Astrocyte (in vitro differentiated cells and primary cell): ENCODE measurements around the gene PDE3A. TPM values are rescaled to one million over a fixed set of nuclear protein-coding genes. Genes with fewer than 3 reads are reported as not detected.

Source experiments
- DNase-seq: peaks from one replicate; pipeline ENCODE4 v3.0.0-alpha.2; 2010; ENCODE audit warnings: low read depth
- FAIRE-seq: peaks from 2 replicates; lab custom pipeline; 2011; peaks lifted over from hg19 to GRCh38; lab: Jason Lieb, UNC
- H2AFZ ChIP-seq: 2 replicates; pipeline ENCODE4 v1.6.0; 2012; ENCODE audit warnings: low read depth, low read length, inconsistent platforms
- H3K27ac ChIP-seq: 2 replicates; pipeline ENCODE4 v1.5.1; 2011; ENCODE audit warnings: low read depth, low read length, inconsistent platforms
- H3K27me3 ChIP-seq: 2 replicates; pipeline ENCODE4 v1.6.0; 2011; ENCODE audit warnings: low read length, inconsistent platforms; ENCODE audit not compliant: insufficient read depth
- H3K36me3 ChIP-seq: 2 replicates; pipeline ENCODE4 v1.5.1; 2011; ENCODE audit warnings: low read length, inconsistent platforms; ENCODE audit not compliant: insufficient read depth
- H3K4me1 ChIP-seq: 2 replicates; pipeline ENCODE4 v1.5.1; 2011; ENCODE audit warnings: low read length, inconsistent platforms; ENCODE audit not compliant: insufficient read depth
- H3K4me2 ChIP-seq: 2 replicates; pipeline ENCODE4 v1.6.0; 2012; ENCODE audit warnings: low read length, inconsistent platforms
- H3K4me3 ChIP-seq: 2 replicates; pipeline ENCODE4 v1.5.1; 2011; ENCODE audit warnings: low read depth, mild to moderate bottlenecking, low read length, inconsistent platforms; ENCODE audit not compliant: insufficient read depth
- H3K79me2 ChIP-seq: 2 replicates; pipeline ENCODE4 v1.6.0; 2012; ENCODE audit warnings: mild to moderate bottlenecking, low read length, inconsistent platforms; ENCODE audit not compliant: insufficient read depth
- H3K9ac ChIP-seq: 2 replicates; pipeline ENCODE4 v1.6.0; 2012; ENCODE audit warnings: mild to moderate bottlenecking, low read length, inconsistent platforms
- H3K9me3 ChIP-seq: 2 replicates; pipeline ENCODE4 v1.5.1; 2012; ENCODE audit warnings: low read depth, mild to moderate bottlenecking, low read length, inconsistent platforms; ENCODE audit not compliant: insufficient read depth
- H4K20me1 ChIP-seq: 2 replicates; pipeline ENCODE4 v1.6.0; 2012; ENCODE audit warnings: low read length, inconsistent platforms; ENCODE audit not compliant: insufficient read depth
- H3K27ac Mint-ChIP-seq: one replicate; pipeline ENCODE4 v1.8.0; 2021; ENCODE audit warnings: mild to moderate bottlenecking, mixed read lengths; ENCODE audit not compliant: unreplicated experiment
- H3K27me3 Mint-ChIP-seq: one replicate; pipeline ENCODE4 v1.8.0; 2021; ENCODE audit warnings: low read depth, mixed read lengths; ENCODE audit not compliant: unreplicated experiment
- H3K36me3 Mint-ChIP-seq: one replicate; pipeline ENCODE4 v1.8.0; 2021; ENCODE audit warnings: low read depth, mixed read lengths; ENCODE audit not compliant: unreplicated experiment
- H3K4me1 Mint-ChIP-seq: one replicate; pipeline ENCODE4 v1.8.0; 2021; ENCODE audit warnings: low read depth, mixed read lengths; ENCODE audit not compliant: unreplicated experiment
- H3K4me3 Mint-ChIP-seq: one replicate; pipeline ENCODE4 v1.8.0; 2021; ENCODE audit warnings: mild to moderate bottlenecking, moderate library complexity, mixed read lengths; ENCODE audit not compliant: unreplicated experiment
- H3K9me3 Mint-ChIP-seq: one replicate; pipeline ENCODE4 v1.8.0; 2021; ENCODE audit warnings: mild to moderate bottlenecking, mixed read lengths; ENCODE audit not compliant: unreplicated experiment
- CTCF ChIP-seq: IDR thresholded peaks from 2 replicates; pipeline ENCODE4 v1.5.1; 2011; ENCODE audit warnings: low read depth, mild to moderate bottlenecking, inconsistent platforms, low read length, moderate library complexity; ENCODE audit not compliant: insufficient read depth
- EZH2 ChIP-seq: IDR thresholded peaks from 2 replicates; pipeline ENCODE4 v1.6.1; 2012; ENCODE audit warnings: mild to moderate bottlenecking, low read length, inconsistent platforms; ENCODE audit not compliant: insufficient read depth
- total RNA-seq: library from RNA; stranded (reverse); gene quantifications from 2 replicates; pipeline ENCODE4 v1.2.1, GENCODE V29; 2021

PDE3A gene
- total RNA-seq, 1 donor from 2014 or later: 1.7 TPM

GRCh38 chr12:20374795-20375194, 6.5 kb downstream of the PDE3A start:
- Histone ChIP-seq H3K9me3 (no peaks in the 10 kb centered on the region), H4K20me1 (no peaks in the 10 kb centered on the region), H3K79me2 (peaks cover 22% of the 10 kb centered on the region), H3K9ac (no peak overlapping the region), H2AFZ (no peak overlapping the region), H3K27me3 (no peaks in the 10 kb centered on the region), H3K4me1 (no peaks in the 10 kb centered on the region), H3K4me2 (no peak overlapping the region), H3K27ac (no peak overlapping the region), H3K4me3 (no peak overlapping the region), H3K36me3 (no peaks in the 10 kb centered on the region)
- Mint-ChIP-seq H3K4me3 (no peak overlapping the region), H3K27ac (no peak overlapping the region), H3K27me3 (peaks cover 9% of the 10 kb centered on the region), H3K36me3 (no peaks in the 10 kb centered on the region), H3K9me3 (no peaks in the 10 kb centered on the region), H3K4me1 (peaks cover 3% of the 10 kb centered on the region)
- FAIRE-seq (no peak), DNase-seq (no peak)
- TF ChIP-seq CTCF (no peak), EZH2 (no peak)

GRCh38 chr12:20375560-20375959, 7.2 kb downstream of the PDE3A start:
- Histone ChIP-seq H3K27me3 (no peaks in the 10 kb centered on the region), H3K4me2 (no peak overlapping the region), H3K9ac (no peak overlapping the region), H3K36me3 (no peaks in the 10 kb centered on the region), H3K4me1 (no peaks in the 10 kb centered on the region), H3K79me2 (peaks cover 22% of the 10 kb centered on the region), H2AFZ (no peak overlapping the region), H3K9me3 (no peaks in the 10 kb centered on the region), H3K27ac (no peak overlapping the region), H3K4me3 (no peak overlapping the region), H4K20me1 (no peaks in the 10 kb centered on the region)
- no peaks in the 10 kb centered on the region for H3K4me1 Mint-ChIP-seq
- peaks cover 5% of the 10 kb centered on the region for H3K27me3 Mint-ChIP-seq
- TF ChIP-seq EZH2: no peak
- no peak for TF ChIP-seq CTCF
- no peaks in the 10 kb centered on the region for H3K36me3 Mint-ChIP-seq
- DNase-seq (no peak), FAIRE-seq (no peak)
- H3K9me3 Mint-ChIP-seq: no peaks in the 10 kb centered on the region
- H3K4me3 Mint-ChIP-seq: no peak overlapping the region
- no peak overlapping the region for H3K27ac Mint-ChIP-seq

- H3K79me2 ChIP-seq: peaks cover 14% of the 10 kb centered on the region
Observed at GRCh38 chr12:20376984-20377383, 8.6 kb downstream of the PDE3A start.

More at GRCh38 chr12:20376984-20377383, 8.6 kb downstream of the PDE3A start:
- FAIRE-seq: peak; percentile 78
- no peaks in the 10 kb centered on the region for H3K36me3 Mint-ChIP-seq
- no peaks in the 10 kb centered on the region for H3K4me1 ChIP-seq
- TF ChIP-seq CTCF (peak; percentile 54), EZH2 (no peak)
- DNase-seq: peak; percentile 13
- H3K36me3 ChIP-seq: no peaks in the 10 kb centered on the region
- H3K27ac ChIP-seq: no peak overlapping the region
- no peaks in the 10 kb centered on the region for H3K27me3 ChIP-seq
- no peak overlapping the region for H3K4me2 ChIP-seq
- H3K9me3 ChIP-seq: no peaks in the 10 kb centered on the region
- H4K20me1 ChIP-seq: no peaks in the 10 kb centered on the region
- no peak overlapping the region for H3K4me3 ChIP-seq
- no peaks in the 10 kb centered on the region for H3K9me3 Mint-ChIP-seq
- H3K4me3 Mint-ChIP-seq: no peak overlapping the region
- H3K9ac ChIP-seq: no peak overlapping the region
- no peak overlapping the region for H3K27ac Mint-ChIP-seq
- no peak overlapping the region for H2AFZ ChIP-seq
- H3K27me3 Mint-ChIP-seq: no peaks in the 10 kb centered on the region
- H3K4me1 Mint-ChIP-seq: no peaks in the 10 kb centered on the region
